ENCODE results near the gene ZSCAN10. TPM values are rescaled to one million over a fixed set of nuclear protein-coding genes. Genes with fewer than 3 reads are reported as not detected.

Gene ZSCAN10
- total and polyA plus RNA-seq, 2 of the 13 experiments (the other 11 are each of a cell fraction or from before 2014, with no cell fraction given): not detected

GRCh38 chr16:3134338-3135125, 35.4 kb upstream of the ZSCAN10 start, which contains the start of gene ZNF213 (continued):
- TF ChIP-seq, protein P1, sequence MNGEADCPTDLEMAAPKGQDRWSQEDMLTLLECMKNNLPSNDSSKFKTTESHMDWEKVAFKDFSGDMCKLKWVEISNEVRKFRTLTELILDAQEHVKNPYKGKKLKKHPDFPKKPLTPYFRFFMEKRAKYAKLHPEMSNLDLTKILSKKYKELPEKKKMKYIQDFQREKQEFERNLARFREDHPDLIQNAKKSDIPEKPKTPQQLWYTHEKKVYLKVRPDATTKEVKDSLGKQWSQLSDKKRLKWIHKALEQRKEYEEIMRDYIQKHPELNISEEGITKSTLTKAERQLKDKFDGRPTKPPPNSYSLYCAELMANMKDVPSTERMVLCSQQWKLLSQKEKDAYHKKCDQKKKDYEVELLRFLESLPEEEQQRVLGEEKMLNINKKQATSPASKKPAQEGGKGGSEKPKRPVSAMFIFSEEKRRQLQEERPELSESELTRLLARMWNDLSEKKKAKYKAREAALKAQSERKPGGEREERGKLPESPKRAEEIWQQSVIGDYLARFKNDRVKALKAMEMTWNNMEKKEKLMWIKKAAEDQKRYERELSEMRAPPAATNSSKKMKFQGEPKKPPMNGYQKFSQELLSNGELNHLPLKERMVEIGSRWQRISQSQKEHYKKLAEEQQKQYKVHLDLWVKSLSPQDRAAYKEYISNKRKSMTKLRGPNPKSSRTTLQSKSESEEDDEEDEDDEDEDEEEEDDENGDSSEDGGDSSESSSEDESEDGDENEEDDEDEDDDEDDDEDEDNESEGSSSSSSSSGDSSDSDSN (CRISPR knock-in tag; IDR thresholded peaks at IDR 0.05): peak; percentile 72; the same call in 1 of the 2 replicates
- TF ChIP-seq ASH2L (IDR thresholded peaks at IDR 0.05; ENCODE audit: insufficient read length, low read depth, low read length) (peak; percentile 76), PHF5A (CRISPR knock-in tag; IDR thresholded peaks at IDR 0.05; ENCODE audit: low read depth, unreplicated experiment) (no peak), RXRA (CRISPR knock-in tag; IDR thresholded peaks at IDR 0.05) (no peak; the same call in 1 of the 2 replicates), CC2D1A (CRISPR knock-in tag; IDR thresholded peaks at IDR 0.05) (no peak), KAT7 (CRISPR knock-in tag; IDR thresholded peaks at IDR 0.05; ENCODE audit: borderline replicate concordance) (no peak), SIN3B (IDR thresholded peaks at IDR 0.05; ENCODE audit: low read length) (no peak; the same call in 1 of the 2 replicates), ZNF775 (CRISPR knock-in tag; IDR thresholded peaks at IDR 0.05; ENCODE audit: borderline replicate concordance) (no peak), ZNF235 (CRISPR knock-in tag; IDR thresholded peaks at IDR 0.05; ENCODE audit: borderline replicate concordance) (no peak; the same call in 1 of the 2 replicates), ZNF234 (CRISPR knock-in tag; conservative IDR thresholded peaks at IDR 0.05) (no peak), IKZF1 (IDR thresholded peaks at IDR 0.05) (no peak), GTF2F1 (IDR thresholded peaks at IDR 0.05; ENCODE audit: low read length) (no peak), POLR2AphosphoS2 (IDR thresholded peaks at IDR 0.05; ENCODE audit: low read depth, low read length) (0 out of 2 replicates have a peak, but pooled peaks have one; percentile 41), NFE2L1 (CRISPR knock-in tag; IDR thresholded peaks at IDR 0.05; ENCODE audit: borderline replicate concordance) (no peak), ZNF749 (CRISPR knock-in tag; IDR thresholded peaks at IDR 0.05; ENCODE audit: borderline replicate concordance) (no peak), ZNF446 (CRISPR knock-in tag; IDR thresholded peaks at IDR 0.05) (no peak), ZNF547 (CRISPR knock-in tag; IDR thresholded peaks at IDR 0.05) (no peak), NR1H2 (CRISPR knock-in tag; IDR thresholded peaks at IDR 0.05; ENCODE audit: borderline replicate concordance, low read depth) (no peak), PAWR (CRISPR knock-in tag; IDR thresholded peaks at IDR 0.05; ENCODE audit: borderline replicate concordance) (no peak)
- TF ChIP-seq, protein P2, sequence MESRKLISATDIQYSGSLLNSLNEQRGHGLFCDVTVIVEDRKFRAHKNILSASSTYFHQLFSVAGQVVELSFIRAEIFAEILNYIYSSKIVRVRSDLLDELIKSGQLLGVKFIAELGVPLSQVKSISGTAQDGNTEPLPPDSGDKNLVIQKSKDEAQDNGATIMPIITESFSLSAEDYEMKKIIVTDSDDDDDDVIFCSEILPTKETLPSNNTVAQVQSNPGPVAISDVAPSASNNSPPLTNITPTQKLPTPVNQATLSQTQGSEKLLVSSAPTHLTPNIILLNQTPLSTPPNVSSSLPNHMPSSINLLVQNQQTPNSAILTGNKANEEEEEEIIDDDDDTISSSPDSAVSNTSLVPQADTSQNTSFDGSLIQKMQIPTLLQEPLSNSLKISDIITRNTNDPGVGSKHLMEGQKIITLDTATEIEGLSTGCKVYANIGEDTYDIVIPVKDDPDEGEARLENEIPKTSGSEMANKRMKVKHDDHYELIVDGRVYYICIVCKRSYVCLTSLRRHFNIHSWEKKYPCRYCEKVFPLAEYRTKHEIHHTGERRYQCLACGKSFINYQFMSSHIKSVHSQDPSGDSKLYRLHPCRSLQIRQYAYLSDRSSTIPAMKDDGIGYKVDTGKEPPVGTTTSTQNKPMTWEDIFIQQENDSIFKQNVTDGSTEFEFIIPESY (CRISPR knock-in tag; IDR thresholded peaks at IDR 0.05): 0 out of 2 replicates have a peak, but pooled peaks have one; percentile 10
- TF ChIP-seq, protein P3, sequence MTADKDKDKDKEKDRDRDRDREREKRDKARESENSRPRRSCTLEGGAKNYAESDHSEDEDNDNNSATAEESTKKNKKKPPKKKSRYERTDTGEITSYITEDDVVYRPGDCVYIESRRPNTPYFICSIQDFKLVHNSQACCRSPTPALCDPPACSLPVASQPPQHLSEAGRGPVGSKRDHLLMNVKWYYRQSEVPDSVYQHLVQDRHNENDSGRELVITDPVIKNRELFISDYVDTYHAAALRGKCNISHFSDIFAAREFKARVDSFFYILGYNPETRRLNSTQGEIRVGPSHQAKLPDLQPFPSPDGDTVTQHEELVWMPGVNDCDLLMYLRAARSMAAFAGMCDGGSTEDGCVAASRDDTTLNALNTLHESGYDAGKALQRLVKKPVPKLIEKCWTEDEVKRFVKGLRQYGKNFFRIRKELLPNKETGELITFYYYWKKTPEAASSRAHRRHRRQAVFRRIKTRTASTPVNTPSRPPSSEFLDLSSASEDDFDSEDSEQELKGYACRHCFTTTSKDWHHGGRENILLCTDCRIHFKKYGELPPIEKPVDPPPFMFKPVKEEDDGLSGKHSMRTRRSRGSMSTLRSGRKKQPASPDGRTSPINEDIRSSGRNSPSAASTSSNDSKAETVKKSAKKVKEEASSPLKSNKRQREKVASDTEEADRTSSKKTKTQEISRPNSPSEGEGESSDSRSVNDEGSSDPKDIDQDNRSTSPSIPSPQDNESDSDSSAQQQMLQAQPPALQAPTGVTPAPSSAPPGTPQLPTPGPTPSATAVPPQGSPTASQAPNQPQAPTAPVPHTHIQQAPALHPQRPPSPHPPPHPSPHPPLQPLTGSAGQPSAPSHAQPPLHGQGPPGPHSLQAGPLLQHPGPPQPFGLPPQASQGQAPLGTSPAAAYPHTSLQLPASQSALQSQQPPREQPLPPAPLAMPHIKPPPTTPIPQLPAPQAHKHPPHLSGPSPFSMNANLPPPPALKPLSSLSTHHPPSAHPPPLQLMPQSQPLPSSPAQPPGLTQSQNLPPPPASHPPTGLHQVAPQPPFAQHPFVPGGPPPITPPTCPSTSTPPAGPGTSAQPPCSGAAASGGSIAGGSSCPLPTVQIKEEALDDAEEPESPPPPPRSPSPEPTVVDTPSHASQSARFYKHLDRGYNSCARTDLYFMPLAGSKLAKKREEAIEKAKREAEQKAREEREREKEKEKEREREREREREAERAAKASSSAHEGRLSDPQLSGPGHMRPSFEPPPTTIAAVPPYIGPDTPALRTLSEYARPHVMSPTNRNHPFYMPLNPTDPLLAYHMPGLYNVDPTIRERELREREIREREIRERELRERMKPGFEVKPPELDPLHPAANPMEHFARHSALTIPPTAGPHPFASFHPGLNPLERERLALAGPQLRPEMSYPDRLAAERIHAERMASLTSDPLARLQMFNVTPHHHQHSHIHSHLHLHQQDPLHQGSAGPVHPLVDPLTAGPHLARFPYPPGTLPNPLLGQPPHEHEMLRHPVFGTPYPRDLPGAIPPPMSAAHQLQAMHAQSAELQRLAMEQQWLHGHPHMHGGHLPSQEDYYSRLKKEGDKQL (CRISPR knock-in tag; IDR thresholded peaks at IDR 0.05; ENCODE audit: low read depth): no peak
